GM21423 (cell line): ENCODE data around the gene AAGAB.
"Not testable (repeated sequence)": the region's sequence is repeated elsewhere in the genome, so short reads cannot be mapped to it uniquely, and the experiment has no call there.

ENCODE experiments used
- ATAC-seq: cut with Tn5 transposase; IDR thresholded peaks from one replicate; pipeline ENCODE4 v1.9.1; 2021; ENCODE audit warnings: mild to moderate bottlenecking, moderate library complexity; ENCODE audit not compliant: unreplicated experiment

AAGAB gene

DNA sequence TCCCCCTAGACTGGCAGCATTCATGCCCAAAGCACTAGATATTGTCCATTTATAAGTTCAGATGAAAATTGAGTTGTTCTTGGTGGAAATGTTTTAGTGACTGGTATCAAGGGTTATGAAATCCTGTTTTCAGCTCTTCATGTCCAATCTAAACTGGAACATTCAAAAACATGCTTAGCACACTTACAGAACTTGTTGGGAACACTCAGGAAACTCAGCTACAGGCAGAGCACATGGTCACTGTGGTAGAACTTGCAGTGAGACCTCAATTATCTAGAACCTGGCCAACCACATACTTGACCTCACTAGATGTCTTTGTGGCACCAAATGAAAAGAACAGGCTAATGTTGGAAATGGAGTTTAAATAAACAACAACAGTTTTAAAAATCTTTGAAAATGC, 100.2 kb downstream of the AAGAB start:
- no peak for ATAC-seq

- not testable (repeated sequence) for ATAC-seq
Measured at GRCh38 chr15:67153044-67153443, 101.4 kb downstream of the AAGAB start.

- ATAC-seq, result no peak
Measured at GRCh38 chr15:67152429-67152828, 102.0 kb downstream of the AAGAB start.
